ENCODE data around the gene ABHD16A.

DNA sequence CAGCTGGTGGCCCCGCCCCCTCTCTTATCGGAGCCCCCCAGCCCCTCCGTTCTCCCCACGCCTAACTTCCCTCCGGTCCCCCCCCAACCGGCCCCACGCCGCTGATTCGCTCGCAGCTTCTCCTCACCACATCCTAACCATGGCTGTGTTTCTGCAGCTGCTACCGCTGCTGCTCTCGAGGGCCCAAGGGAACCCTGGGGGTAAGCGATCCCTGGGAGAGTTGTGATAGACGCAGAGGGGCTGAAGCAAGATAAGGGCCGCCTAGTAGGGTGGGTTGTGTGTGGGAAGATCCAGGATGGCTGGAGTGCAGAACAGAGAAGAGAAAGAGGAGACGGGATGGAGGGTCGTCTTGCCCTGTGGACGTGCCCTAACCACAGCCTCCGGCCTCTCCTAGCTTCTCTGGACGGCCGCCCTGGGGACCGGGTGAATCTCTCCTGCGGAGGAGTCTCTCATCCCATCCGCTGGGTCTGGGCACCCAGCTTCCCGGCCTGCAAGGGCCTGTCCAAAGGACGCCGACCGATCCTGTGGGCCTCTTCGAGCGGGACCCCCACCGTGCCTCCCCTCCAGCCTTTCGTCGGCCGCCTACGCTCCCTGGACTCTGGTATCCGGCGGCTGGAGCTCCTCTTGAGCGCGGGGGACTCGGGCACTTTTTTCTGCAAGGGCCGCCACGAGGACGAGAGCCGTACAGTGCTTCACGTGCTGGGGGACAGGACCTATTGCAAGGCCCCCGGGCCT lies 20.3 kb upstream of the ABHD16A start, which contains the start of gene MPIG6B:
- TF ChIP-seq, protein P1, sequence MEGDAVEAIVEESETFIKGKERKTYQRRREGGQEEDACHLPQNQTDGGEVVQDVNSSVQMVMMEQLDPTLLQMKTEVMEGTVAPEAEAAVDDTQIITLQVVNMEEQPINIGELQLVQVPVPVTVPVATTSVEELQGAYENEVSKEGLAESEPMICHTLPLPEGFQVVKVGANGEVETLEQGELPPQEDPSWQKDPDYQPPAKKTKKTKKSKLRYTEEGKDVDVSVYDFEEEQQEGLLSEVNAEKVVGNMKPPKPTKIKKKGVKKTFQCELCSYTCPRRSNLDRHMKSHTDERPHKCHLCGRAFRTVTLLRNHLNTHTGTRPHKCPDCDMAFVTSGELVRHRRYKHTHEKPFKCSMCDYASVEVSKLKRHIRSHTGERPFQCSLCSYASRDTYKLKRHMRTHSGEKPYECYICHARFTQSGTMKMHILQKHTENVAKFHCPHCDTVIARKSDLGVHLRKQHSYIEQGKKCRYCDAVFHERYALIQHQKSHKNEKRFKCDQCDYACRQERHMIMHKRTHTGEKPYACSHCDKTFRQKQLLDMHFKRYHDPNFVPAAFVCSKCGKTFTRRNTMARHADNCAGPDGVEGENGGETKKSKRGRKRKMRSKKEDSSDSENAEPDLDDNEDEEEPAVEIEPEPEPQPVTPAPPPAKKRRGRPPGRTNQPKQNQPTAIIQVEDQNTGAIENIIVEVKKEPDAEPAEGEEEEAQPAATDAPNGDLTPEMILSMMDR (IDR thresholded peaks at IDR 0.05), result no peak
- TF ChIP-seq, protein P2, sequence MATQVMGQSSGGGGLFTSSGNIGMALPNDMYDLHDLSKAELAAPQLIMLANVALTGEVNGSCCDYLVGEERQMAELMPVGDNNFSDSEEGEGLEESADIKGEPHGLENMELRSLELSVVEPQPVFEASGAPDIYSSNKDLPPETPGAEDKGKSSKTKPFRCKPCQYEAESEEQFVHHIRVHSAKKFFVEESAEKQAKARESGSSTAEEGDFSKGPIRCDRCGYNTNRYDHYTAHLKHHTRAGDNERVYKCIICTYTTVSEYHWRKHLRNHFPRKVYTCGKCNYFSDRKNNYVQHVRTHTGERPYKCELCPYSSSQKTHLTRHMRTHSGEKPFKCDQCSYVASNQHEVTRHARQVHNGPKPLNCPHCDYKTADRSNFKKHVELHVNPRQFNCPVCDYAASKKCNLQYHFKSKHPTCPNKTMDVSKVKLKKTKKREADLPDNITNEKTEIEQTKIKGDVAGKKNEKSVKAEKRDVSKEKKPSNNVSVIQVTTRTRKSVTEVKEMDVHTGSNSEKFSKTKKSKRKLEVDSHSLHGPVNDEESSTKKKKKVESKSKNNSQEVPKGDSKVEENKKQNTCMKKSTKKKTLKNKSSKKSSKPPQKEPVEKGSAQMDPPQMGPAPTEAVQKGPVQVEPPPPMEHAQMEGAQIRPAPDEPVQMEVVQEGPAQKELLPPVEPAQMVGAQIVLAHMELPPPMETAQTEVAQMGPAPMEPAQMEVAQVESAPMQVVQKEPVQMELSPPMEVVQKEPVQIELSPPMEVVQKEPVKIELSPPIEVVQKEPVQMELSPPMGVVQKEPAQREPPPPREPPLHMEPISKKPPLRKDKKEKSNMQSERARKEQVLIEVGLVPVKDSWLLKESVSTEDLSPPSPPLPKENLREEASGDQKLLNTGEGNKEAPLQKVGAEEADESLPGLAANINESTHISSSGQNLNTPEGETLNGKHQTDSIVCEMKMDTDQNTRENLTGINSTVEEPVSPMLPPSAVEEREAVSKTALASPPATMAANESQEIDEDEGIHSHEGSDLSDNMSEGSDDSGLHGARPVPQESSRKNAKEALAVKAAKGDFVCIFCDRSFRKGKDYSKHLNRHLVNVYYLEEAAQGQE (IDR thresholded peaks at IDR 0.05; ENCODE audit: insufficient read depth in 1 of 2, low read depth in 2 of 2, low read length in 1 of 2), result no peak
- TF ChIP-seq POLR2AphosphoS5 (IDR thresholded peaks at IDR 0.05; ENCODE audit: low read depth, low read length) (no peak), SIN3A (IDR thresholded peaks at IDR 0.05; ENCODE audit: borderline replicate concordance, insufficient read depth, low read depth, low read length) (no peak)

Data from Panc1 (cell line).